ENCODE results near the gene MYBPC3.

GRCh38 chr11:47357985-47358730, 5.7 kb upstream of the MYBPC3 start:
- TF ChIP-seq CTCF (IDR thresholded peaks at IDR 0.05) (no peak), MLX (CRISPR knock-in tag; IDR thresholded peaks at IDR 0.05) (no peak), FOXP4 (CRISPR knock-in tag; IDR thresholded peaks at IDR 0.05) (no peak), ZNF317 (CRISPR knock-in tag; IDR thresholded peaks at IDR 0.05; ENCODE audit: borderline replicate concordance, low read depth) (no peak), CREB1 (CRISPR knock-in tag; IDR thresholded peaks at IDR 0.05) (no peak), TEAD4 (CRISPR knock-in tag; IDR thresholded peaks at IDR 0.05) (no peak), ZNF121 (CRISPR knock-in tag; IDR thresholded peaks at IDR 0.05) (no peak)

All from WTC11 (cell line).